Esophagus muscularis mucosa (tissue), 3 donors: ENCODE measurements around the gene AKT1.

Source experiments
- CTCF ChIP-seq, 3 experiments: fragments of 200-600 bp in 2 of 3; fragments of 450-650 bp in 1 of 3; sonication (generic) in 2 of 3; IDR thresholded peaks; one replicate each; pipeline ENCODE4 v1.5.1; 2017 to 2019; ENCODE audit warnings: antibody characterized with exemption in 3 of 3, mild to moderate bottlenecking in 2 of 3, moderate library complexity in 1 of 3
- EP300 ChIP-seq: sonication (generic); formaldehyde crosslinking; IDR thresholded peaks from one replicate; pipeline ENCODE4 v1.6.1; 2017; ENCODE audit warnings: antibody characterized with exemption

GRCh38 chr14:104794993-104795780, at the start of gene AKT1:
- TF ChIP-seq EP300 = no peak
- TF ChIP-seq CTCF (IDR thresholded peaks at IDR 0.05) = no peak
